HL-60 (cell line): ENCODE results near the gene COPZ2.

Experiments used
- DNase-seq, 2 experiments: peaks; one replicate each; pipeline ENCODE4 v3.0.0-alpha.2; 2010 to 2020; ENCODE audit warnings: low read depth in 1 of 2, low spot score in 1 of 2
- H3K27ac ChIP-seq: fragments of 250-450 bp; sonication (Bioruptor Pico); replicated peaks from 2 replicates; pipeline ENCODE4 v1.5.1; 2020; ENCODE audit warnings: mild to moderate bottlenecking, moderate library complexity
- H3K27me3 ChIP-seq: fragments of 250-450 bp; sonication (Bioruptor Pico); 2 replicates; pipeline ENCODE4 v1.5.1; 2021; ENCODE audit warnings: mild to moderate bottlenecking, moderate library complexity; ENCODE audit not compliant: insufficient read depth, poor library complexity, severe bottlenecking
- H3K4me3 ChIP-seq: replicated peaks from 2 replicates; pipeline ENCODE4 v1.5.1; 2011; ENCODE audit warnings: mild to moderate bottlenecking, control low read depth, low read length; ENCODE audit not compliant: insufficient read depth
- GABPA ChIP-seq: IDR thresholded peaks from 2 replicates; pipeline ENCODE4 v1.6.1; 2012; ENCODE audit warnings: low read depth
- POLR2AphosphoS5 ChIP-seq: IDR thresholded peaks from 2 replicates; pipeline ENCODE4 v1.6.1; 2012; ENCODE audit warnings: low read depth
- SPI1 ChIP-seq: IDR thresholded peaks from 2 replicates; pipeline ENCODE4 v1.6.1; 2012; ENCODE audit warnings: low read depth, mild to moderate bottlenecking, borderline replicate concordance
- TF ChIP-seq, protein P1 (sequence below): IDR thresholded peaks from one replicate; pipeline ENCODE4 v1.5.1; 2011; ENCODE audit warnings: low read length, control low read depth, inconsistent platforms; ENCODE audit not compliant: insufficient read depth
- TF ChIP-seq, protein P2 (sequence below): IDR thresholded peaks from 2 replicates; pipeline ENCODE4 v1.6.1; 2012; ENCODE audit warnings: low read depth; ENCODE audit not compliant: insufficient replicate concordance

COPZ2 gene

DNA sequence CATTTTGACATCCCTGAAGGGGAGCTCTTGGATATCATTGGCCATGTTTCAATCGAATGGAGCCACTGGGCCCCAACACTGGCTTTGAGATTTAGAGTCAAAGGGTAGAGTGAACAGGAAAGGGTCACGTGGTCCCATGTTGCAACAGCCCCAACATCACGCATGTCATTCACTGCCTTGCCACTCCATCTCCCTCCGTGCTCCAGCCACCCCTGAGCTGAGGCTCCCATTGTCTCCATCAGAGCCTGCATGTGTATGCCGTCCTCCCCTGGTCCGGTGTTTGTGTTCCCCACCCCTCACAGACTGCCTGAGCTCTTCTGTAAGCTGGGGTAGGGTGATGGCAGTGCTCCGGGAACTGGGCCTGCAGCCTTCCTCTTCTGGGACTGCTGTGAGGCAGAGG is 22.7 kb upstream of the COPZ2 start:
- Histone ChIP-seq H3K4me3 (no peak overlapping the region), H3K27me3 (no peaks in the 10 kb centered on the region), H3K27ac (no peak overlapping the region)
- TF ChIP-seq, protein P1, sequence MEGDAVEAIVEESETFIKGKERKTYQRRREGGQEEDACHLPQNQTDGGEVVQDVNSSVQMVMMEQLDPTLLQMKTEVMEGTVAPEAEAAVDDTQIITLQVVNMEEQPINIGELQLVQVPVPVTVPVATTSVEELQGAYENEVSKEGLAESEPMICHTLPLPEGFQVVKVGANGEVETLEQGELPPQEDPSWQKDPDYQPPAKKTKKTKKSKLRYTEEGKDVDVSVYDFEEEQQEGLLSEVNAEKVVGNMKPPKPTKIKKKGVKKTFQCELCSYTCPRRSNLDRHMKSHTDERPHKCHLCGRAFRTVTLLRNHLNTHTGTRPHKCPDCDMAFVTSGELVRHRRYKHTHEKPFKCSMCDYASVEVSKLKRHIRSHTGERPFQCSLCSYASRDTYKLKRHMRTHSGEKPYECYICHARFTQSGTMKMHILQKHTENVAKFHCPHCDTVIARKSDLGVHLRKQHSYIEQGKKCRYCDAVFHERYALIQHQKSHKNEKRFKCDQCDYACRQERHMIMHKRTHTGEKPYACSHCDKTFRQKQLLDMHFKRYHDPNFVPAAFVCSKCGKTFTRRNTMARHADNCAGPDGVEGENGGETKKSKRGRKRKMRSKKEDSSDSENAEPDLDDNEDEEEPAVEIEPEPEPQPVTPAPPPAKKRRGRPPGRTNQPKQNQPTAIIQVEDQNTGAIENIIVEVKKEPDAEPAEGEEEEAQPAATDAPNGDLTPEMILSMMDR, result no peak
- TF ChIP-seq POLR2AphosphoS5 (no peak), SPI1 (no peak), GABPA (no peak)
- TF ChIP-seq, protein P2, sequence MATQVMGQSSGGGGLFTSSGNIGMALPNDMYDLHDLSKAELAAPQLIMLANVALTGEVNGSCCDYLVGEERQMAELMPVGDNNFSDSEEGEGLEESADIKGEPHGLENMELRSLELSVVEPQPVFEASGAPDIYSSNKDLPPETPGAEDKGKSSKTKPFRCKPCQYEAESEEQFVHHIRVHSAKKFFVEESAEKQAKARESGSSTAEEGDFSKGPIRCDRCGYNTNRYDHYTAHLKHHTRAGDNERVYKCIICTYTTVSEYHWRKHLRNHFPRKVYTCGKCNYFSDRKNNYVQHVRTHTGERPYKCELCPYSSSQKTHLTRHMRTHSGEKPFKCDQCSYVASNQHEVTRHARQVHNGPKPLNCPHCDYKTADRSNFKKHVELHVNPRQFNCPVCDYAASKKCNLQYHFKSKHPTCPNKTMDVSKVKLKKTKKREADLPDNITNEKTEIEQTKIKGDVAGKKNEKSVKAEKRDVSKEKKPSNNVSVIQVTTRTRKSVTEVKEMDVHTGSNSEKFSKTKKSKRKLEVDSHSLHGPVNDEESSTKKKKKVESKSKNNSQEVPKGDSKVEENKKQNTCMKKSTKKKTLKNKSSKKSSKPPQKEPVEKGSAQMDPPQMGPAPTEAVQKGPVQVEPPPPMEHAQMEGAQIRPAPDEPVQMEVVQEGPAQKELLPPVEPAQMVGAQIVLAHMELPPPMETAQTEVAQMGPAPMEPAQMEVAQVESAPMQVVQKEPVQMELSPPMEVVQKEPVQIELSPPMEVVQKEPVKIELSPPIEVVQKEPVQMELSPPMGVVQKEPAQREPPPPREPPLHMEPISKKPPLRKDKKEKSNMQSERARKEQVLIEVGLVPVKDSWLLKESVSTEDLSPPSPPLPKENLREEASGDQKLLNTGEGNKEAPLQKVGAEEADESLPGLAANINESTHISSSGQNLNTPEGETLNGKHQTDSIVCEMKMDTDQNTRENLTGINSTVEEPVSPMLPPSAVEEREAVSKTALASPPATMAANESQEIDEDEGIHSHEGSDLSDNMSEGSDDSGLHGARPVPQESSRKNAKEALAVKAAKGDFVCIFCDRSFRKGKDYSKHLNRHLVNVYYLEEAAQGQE, result no peak
- DNase-seq, result peak in 1 of 2 experiments; percentile 49

DNA sequence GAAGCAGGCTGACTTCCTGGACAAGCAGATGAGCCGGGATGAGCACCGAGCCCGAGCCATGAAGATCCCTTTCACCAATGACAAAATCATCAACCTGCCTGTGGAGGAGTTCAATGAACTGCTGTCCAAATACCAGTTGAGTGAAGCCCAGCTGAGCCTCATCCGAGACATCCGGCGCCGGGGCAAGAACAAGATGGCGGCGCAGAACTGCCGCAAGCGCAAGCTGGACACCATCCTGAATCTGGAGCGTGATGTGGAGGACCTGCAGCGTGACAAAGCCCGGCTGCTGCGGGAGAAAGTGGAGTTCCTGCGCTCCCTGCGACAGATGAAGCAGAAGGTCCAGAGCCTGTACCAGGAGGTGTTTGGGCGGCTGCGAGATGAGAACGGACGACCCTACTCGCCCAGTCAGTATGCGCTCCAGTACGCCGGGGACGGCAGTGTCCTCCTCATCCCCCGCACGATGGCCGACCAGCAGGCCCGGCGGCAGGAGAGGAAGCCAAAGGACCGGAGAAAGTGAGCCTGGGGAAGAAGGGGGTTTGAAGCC is 21.6 kb upstream of the COPZ2 start:
- DNase-seq, result no peak
- no peak overlapping the region for H3K4me3 ChIP-seq
- H3K27me3 ChIP-seq, result no peaks in the 10 kb centered on the region
- no peak overlapping the region for H3K27ac ChIP-seq
- TF ChIP-seq, protein P1, result no peak
- TF ChIP-seq, protein P2, result no peak
- no peak for TF ChIP-seq SPI1
- no peak for TF ChIP-seq POLR2AphosphoS5
- no peak for TF ChIP-seq GABPA

DNA sequence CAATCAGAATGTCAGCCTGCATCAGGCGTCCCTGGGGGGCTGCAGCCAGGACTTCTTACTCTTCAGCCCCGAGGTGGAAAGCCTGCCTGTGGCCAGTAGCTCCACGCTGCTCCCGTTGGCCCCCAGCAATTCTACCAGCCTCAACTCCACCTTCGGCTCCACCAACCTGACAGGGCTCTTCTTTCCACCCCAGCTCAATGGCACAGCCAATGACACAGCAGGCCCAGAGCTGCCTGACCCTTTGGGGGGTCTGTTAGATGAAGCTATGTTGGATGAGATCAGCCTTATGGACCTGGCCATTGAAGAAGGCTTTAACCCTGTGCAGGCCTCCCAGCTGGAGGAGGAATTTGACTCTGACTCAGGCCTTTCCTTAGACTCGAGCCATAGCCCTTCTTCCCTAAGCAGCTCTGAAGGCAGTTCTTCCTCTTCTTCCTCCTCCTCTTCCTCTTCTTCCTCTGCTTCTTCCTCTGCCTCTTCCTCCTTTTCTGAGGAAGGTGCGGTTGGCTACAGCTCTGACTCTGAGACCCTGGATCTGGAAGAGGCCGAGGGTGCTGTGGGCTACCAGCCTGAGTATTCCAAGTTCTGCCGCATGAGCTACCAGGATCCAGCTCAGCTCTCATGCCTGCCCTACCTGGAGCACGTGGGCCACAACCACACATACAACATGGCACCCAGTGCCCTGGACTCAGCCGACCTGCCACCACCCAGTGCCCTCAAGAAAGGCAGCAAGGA is 21.0 kb upstream of the COPZ2 start:
- TF ChIP-seq SPI1, result no peak
- TF ChIP-seq, protein P2, result no peak
- no peak for TF ChIP-seq POLR2AphosphoS5
- TF ChIP-seq GABPA, result no peak
- TF ChIP-seq, protein P1, result no peak
- no peak for DNase-seq
- Histone ChIP-seq H3K27ac (no peak overlapping the region), H3K27me3 (no peaks in the 10 kb centered on the region), H3K4me3 (no peak overlapping the region)
